ENCODE results near the gene GRHL3. TPM values are rescaled to one million over a fixed set of nuclear protein-coding genes. Genes with fewer than 3 reads are reported as not detected.
A peak's percentile ranks its signal among the peaks of the same experiment; 100 is the strongest.

GRHL3 gene
- total RNA-seq, 1 experiment from 2014 or later: 1.1 TPM

GRCh38 chr1:24319962-24320361 is 805 bp downstream of the GRHL3 start:
- peaks cover 62% of the 10 kb centered on the region for H3K4me1 ChIP-seq (replicated peaks; ENCODE audit: insufficient read depth)
- BruUV-seq (replicated peaks): no TSS peak

DNA sequence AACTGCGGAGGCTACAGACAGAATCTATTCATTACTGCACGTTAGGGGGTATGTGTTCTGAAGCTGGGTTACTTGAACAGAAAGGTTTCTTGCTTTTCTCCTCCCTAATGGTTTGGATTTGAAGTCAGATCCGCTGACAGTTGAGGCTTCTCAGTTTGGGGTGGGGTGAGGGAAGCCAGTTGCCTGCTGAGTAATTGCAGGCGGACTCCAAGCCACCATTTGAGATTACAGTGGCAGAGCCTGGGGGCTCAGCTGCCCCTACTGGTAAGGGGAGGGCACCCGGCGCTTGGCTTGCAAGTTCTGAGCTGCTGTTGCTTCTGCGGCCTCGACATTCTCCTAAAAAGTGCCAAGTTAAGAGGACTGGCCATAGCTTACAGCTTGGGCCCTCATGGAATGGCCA is 2.0 kb downstream of the GRHL3 start:
- peaks cover 43% of the 10 kb centered on the region for H3K79me2 ChIP-seq (ENCODE audit: low read depth)
- no peaks in the 10 kb centered on the region for H3K9me2 ChIP-seq (ENCODE audit: insufficient read depth)
- H3K9me3 ChIP-seq (ENCODE audit: insufficient read depth, low read depth): no peaks in the 10 kb centered on the region
- H2AFZ ChIP-seq: no peak overlapping the region
- H3F3A ChIP-seq (ENCODE audit: insufficient read depth, low read depth): peaks cover 44% of the 10 kb centered on the region
- peak overlapping the region; percentile 96 for H3K4me2 ChIP-seq
- DNase-seq: no peak
- ChIA-PET CTCF (interaction anchor here (1.5 kb wide), 1 partner anchor 119 kb away, joined by 4 read pairs; no protein-coding TSS in a partner anchor), POLR2A (ENCODE audit: unreplicated experiment) (no interaction called here)
- BruUV-seq (replicated peaks): TSS peak; percentile 53
- intact Hi-C loops (cut with micrococcal nuclease; ENCODE audit: unreplicated experiment): loop anchor here (5.0 kb wide), 1 partner anchor 56 kb away; no protein-coding TSS in a partner anchor
- no peaks in the 10 kb centered on the region for H3K27me3 ChIP-seq (ENCODE audit: insufficient read depth, low read depth)
- no peaks in the 10 kb centered on the region for H3K36me3 ChIP-seq (ENCODE audit: low read depth)
- H3K4me3 ChIP-seq: peak overlapping the region; percentile 59
- peak overlapping the region; percentile 98 for H3K27ac ChIP-seq
- peaks cover 62% of the 10 kb centered on the region for H3K4me1 ChIP-seq (replicated peaks; ENCODE audit: insufficient read depth)
- no peaks in the 10 kb centered on the region for H4K20me1 ChIP-seq (ENCODE audit: insufficient read depth)
- no peak for TF ChIP-seq CTCF (conservative IDR thresholded peaks at IDR 0.05)
- no peak for TF ChIP-seq EZH2 (IDR thresholded peaks at IDR 0.05; ENCODE audit: low read depth)

More at GRCh38 chr1:24319962-24320361, 805 bp downstream of the GRHL3 start:
- intact Hi-C loops (cut with micrococcal nuclease; ENCODE audit: unreplicated experiment): loop anchor here (1.0 to 5.0 kb wide), 4 partner anchors 37 to 103 kb away; no protein-coding TSS in a partner anchor
- POLR2A ChIA-PET (ENCODE audit: unreplicated experiment): interaction anchor here (0.7 to 1.1 kb wide), 2 partner anchors 64 to 360 kb away, joined by 5 to 7 read pairs; partner anchors contain the start of gene PNRC2
- Histone ChIP-seq H3F3A (ENCODE audit: insufficient read depth, low read depth) (peaks cover 44% of the 10 kb centered on the region), H3K27ac (peak overlapping the region; percentile 98), H4K20me1 (ENCODE audit: insufficient read depth) (no peaks in the 10 kb centered on the region), H3K9me2 (ENCODE audit: insufficient read depth) (no peaks in the 10 kb centered on the region), H3K36me3 (ENCODE audit: low read depth) (no peaks in the 10 kb centered on the region), H3K9me3 (ENCODE audit: insufficient read depth, low read depth) (no peaks in the 10 kb centered on the region), H3K4me3 (peak overlapping the region; percentile 59), H3K79me2 (ENCODE audit: low read depth) (peaks cover 43% of the 10 kb centered on the region), H3K27me3 (ENCODE audit: insufficient read depth, low read depth) (no peaks in the 10 kb centered on the region), H2AFZ (no peak overlapping the region), H3K4me2 (peak overlapping the region; percentile 96)
- CTCF ChIA-PET: no interaction called here
- TF ChIP-seq CTCF (conservative IDR thresholded peaks at IDR 0.05) (no peak), EZH2 (IDR thresholded peaks at IDR 0.05; ENCODE audit: low read depth) (no peak)
- no peak for DNase-seq

DNA sequence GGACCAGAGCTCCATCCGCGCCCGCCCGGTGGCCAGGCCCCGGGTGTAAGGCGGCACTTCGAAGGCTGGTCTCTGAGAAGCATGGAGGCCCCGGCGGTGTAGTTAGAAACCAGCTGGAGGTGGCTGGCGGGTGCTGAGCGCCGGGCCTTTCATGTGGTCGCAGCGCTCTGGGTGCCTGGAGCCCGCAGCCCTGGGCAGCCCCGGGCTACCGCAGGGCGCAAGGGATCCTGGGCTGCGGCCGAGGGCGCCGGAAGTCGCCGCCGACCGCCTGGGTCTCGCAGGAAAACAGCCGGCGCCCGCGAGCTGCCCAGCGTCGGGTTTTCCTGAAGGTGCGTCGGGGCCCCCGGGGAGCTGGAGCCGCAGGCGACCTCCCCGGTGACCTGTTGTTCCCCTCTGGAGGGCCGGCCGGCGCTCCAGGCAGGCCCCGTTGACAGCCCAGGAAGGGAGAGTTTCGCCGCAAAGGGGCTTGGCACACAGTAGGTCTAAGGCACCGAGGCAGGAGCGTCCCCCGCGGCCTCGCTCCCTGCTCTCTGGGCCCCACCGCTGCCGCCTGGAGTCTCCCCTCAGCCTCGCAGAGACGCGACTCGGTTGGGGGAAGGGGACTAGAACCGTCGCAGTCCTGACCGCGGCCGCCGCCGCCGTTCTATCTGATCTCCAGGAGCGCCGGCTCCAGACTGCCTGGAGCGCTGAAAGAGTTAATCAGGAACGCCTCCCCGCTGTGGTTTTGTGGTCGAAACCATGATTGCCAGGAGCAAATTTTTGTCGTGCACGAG is 2.7 kb downstream of the GRHL3 start:
- ChIA-PET CTCF (interaction anchor here (0.5 to 1.5 kb wide), 4 partner anchors 12 to 576 kb away, joined by 3 to 5 read pairs (median 4); no protein-coding TSS in a partner anchor), POLR2A (ENCODE audit: unreplicated experiment) (interaction anchor here (0.5 to 0.7 kb wide), 3 partner anchors 43 to 1730 kb away, joined by 3 to 5 read pairs (median 4); no protein-coding TSS in a partner anchor)
- peaks cover 44% of the 10 kb centered on the region for H3F3A ChIP-seq (ENCODE audit: insufficient read depth, low read depth)
- peaks cover 54% of the 10 kb centered on the region for H3K4me1 ChIP-seq (replicated peaks; ENCODE audit: insufficient read depth)
- TF ChIP-seq CTCF (conservative IDR thresholded peaks at IDR 0.05) (no peak), EZH2 (IDR thresholded peaks at IDR 0.05; ENCODE audit: low read depth) (no peak)
- no peaks in the 10 kb centered on the region for H3K36me3 ChIP-seq (ENCODE audit: low read depth)
- peak; percentile 83 to 86 for DNase-seq
- BruUV-seq (replicated peaks): no TSS peak
- no peaks in the 10 kb centered on the region for H4K20me1 ChIP-seq (ENCODE audit: insufficient read depth)
- peak overlapping the region; percentile 59 for H3K4me3 ChIP-seq
- H3K4me2 ChIP-seq: peak overlapping the region; percentile 96
- intact Hi-C loops (cut with micrococcal nuclease; ENCODE audit: unreplicated experiment): loop anchor here (2.0 to 5.0 kb wide), 4 partner anchors 27 to 69 kb away; no protein-coding TSS in a partner anchor
- no peaks in the 10 kb centered on the region for H3K9me3 ChIP-seq (ENCODE audit: insufficient read depth, low read depth)
- no peaks in the 10 kb centered on the region for H3K9me2 ChIP-seq (ENCODE audit: insufficient read depth)
- 0 out of 2 replicates have a peak overlapping the region, but pooled peaks have one; percentile 56 for H2AFZ ChIP-seq
- H3K79me2 ChIP-seq (ENCODE audit: low read depth): peaks cover 43% of the 10 kb centered on the region
- H3K27ac ChIP-seq: peak overlapping the region; percentile 98
- no peaks in the 10 kb centered on the region for H3K27me3 ChIP-seq (ENCODE audit: insufficient read depth, low read depth)

Measured in PC-9 (cell line).